ENCODE data around the gene THOC6. TPM values are rescaled to one million over a fixed set of nuclear protein-coding genes. Genes with fewer than 3 reads are reported as not detected.
A peak's percentile ranks its signal among the peaks of the same experiment; 100 is the strongest.

THOC6 gene
- total and polyA plus RNA-seq, 12 donors = 7.0 to 40.3 (median 10.6) TPM

DNA sequence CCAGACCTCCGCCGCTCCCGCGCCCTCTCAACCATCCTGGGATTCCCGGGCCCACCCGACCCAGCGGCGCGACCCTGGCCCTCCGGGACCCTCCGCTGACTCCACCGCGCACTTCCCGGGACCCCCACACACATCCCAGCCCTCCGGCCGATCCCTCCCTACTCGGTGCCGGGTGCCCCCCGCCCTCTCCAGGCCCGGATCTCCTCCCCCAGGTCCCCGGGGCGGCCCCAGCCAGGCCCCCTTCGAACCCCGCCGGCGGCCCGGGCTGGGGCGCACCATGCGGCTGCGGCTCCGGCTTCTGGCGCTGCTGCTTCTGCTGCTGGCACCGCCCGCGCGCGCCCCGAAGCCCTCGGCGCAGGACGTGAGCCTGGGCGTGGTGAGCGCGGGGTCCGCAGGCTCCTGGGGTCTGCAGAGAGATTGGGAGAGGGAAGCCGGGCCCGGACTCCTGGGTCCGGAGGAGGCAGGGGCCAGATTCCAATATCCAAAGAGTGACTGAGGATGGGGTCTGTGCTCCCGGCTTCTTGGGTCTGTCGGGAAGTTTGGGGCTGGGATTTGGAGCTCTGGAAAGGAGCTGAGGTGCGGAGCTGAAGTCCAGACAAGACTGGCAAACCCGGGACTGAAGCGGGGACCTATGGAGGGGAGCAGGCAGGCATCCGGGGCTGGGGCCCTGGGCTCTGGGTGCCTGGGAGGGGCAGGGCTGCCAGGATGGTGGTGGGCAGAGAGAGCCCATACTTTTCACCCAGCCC lies 23.0 kb downstream of the THOC6 start:
- H3K36me3 ChIP-seq = no peaks in the 10 kb centered on the region
- H3K4me1 ChIP-seq = peaks cover 13 to 26% (median 19%) of the 10 kb centered on the region in 9 donors
- H3K27me3 ChIP-seq = peaks cover 6 to 87% (median 74%) of the 10 kb centered on the region in 7 donors
- DNase-seq = no peak
- intact Hi-C loops (cut with DNase I) = no loop called here
- H3K27ac ChIP-seq = peak overlapping the region in 2 of 10 donors; percentile 44 to 84
- TF ChIP-seq, protein P1, sequence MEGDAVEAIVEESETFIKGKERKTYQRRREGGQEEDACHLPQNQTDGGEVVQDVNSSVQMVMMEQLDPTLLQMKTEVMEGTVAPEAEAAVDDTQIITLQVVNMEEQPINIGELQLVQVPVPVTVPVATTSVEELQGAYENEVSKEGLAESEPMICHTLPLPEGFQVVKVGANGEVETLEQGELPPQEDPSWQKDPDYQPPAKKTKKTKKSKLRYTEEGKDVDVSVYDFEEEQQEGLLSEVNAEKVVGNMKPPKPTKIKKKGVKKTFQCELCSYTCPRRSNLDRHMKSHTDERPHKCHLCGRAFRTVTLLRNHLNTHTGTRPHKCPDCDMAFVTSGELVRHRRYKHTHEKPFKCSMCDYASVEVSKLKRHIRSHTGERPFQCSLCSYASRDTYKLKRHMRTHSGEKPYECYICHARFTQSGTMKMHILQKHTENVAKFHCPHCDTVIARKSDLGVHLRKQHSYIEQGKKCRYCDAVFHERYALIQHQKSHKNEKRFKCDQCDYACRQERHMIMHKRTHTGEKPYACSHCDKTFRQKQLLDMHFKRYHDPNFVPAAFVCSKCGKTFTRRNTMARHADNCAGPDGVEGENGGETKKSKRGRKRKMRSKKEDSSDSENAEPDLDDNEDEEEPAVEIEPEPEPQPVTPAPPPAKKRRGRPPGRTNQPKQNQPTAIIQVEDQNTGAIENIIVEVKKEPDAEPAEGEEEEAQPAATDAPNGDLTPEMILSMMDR (IDR thresholded peaks at IDR 0.05) = no peak
- H3K9me3 ChIP-seq = no peaks in the 10 kb centered on the region
- peak in 3 of 8 donors; percentile 17 to 28 (median 27) for ATAC-seq
- WGBS, 2 donors = 2% methylated on average over 53 to 54 of the region's 54 CpGs
- peak overlapping the region; percentile 15 to 65 (median 55) for H3K4me3 ChIP-seq

DNA sequence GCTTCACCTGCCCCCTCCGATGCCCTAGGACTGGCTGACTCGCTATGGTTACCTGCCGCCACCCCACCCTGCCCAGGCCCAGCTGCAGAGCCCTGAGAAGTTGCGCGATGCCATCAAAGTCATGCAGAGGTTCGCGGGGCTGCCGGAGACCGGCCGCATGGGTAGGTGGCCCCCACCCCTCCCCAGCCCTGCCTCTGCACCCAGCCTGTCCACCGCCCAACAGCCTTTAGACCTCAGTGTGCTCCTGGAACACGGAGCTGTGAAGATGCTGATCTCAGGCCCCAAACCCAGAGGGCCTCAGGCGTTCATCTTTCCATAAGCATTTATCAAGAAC lies 23.5 kb downstream of the THOC6 start:
- TF ChIP-seq, protein P1 (IDR thresholded peaks at IDR 0.05) = no peak
- Histone ChIP-seq H3K4me1 (peaks cover 13 to 26% (median 19%) of the 10 kb centered on the region in 9 donors), H3K9me3 (no peaks in the 10 kb centered on the region), H3K27me3 (peaks cover 6 to 82% (median 71%) of the 10 kb centered on the region in 7 donors), H3K4me3 (peak overlapping the region in 2 of 10 donors; percentile 65), H3K27ac (peak overlapping the region in 1 of 10 donors; percentile 84), H3K36me3 (no peaks in the 10 kb centered on the region)
- DNase-seq (no peak), ATAC-seq (no peak)
- 19 to 24% methylated on average over 13 of the region's 13 CpGs for WGBS, 2 donors
- intact Hi-C loops (cut with DNase I) = no loop called here

DNA sequence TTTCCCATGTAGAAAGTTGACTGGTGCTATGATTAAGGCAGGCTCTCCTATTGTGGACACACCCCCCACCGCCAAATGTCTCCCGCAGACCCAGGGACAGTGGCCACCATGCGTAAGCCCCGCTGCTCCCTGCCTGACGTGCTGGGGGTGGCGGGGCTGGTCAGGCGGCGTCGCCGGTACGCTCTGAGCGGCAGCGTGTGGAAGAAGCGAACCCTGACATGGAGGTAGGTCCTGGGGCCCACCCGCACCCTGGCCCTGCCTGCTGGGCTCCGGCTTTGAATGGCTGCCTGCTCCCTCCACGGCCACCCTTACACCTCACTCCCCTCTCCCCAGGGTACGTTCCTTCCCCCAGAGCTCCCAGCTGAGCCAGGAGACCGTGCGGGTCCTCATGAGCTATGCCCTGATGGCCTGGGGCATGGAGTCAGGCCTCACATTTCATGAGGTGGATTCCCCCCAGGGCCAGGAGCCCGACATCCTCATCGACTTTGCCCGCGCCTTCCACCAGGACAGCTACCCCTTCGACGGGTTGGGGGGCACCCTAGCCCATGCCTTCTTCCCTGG lies 26.2 kb downstream of the THOC6 start:
- peak overlapping the region in 1 of 10 donors; percentile 65 for H3K4me3 ChIP-seq
- peak overlapping the region in 1 of 10 donors; percentile 70 for H3K27ac ChIP-seq
- H3K36me3 ChIP-seq = no peaks in the 10 kb centered on the region
- WGBS, 2 donors = 83 to 88% methylated on average over 24 to 26 of the region's 26 CpGs
- no peaks in the 10 kb centered on the region for H3K9me3 ChIP-seq
- intact Hi-C loops (cut with DNase I) = loop anchor here in 3 of 10 donors (10.0 kb wide), 2 partner anchors 65 to 115 kb away; partner anchors contain the start of gene ZNF205 (in 1 of the 3)
- TF ChIP-seq, protein P1 (IDR thresholded peaks at IDR 0.05) = no peak
- ATAC-seq (no peak), DNase-seq (no peak)
- peaks cover 6 to 59% (median 45%) of the 10 kb centered on the region in 7 donors for H3K27me3 ChIP-seq
- peaks cover 13 to 24% (median 19%) of the 10 kb centered on the region in 9 donors for H3K4me1 ChIP-seq

DNA sequence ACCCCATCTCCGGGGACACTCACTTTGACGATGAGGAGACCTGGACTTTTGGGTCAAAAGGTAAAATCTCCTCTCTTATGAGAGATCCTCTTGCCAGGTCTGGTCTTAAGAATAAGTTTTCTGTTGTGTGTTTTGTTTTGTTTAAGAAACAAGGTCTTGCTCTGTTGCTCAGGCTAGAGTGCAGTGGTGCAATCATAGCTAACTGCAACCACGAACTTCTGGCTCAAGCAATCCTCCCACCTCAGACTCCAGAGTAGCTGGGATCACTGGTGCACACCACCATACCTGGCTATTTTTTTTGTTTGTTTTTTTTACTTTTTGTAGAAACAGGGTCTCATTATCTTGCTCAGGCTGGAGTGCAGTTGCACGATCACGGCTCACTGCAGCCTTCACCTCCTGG lies 26.7 kb downstream of the THOC6 start:
- peak overlapping the region in 1 of 10 donors; percentile 65 for H3K4me3 ChIP-seq
- ATAC-seq = no peak
- H3K27ac ChIP-seq = peak overlapping the region in 1 of 10 donors; percentile 70
- no peaks in the 10 kb centered on the region for H3K36me3 ChIP-seq
- peaks cover 10 to 24% (median 15%) of the 10 kb centered on the region in 9 donors for H3K4me1 ChIP-seq
- H3K27me3 ChIP-seq = peaks cover 6 to 54% (median 41%) of the 10 kb centered on the region in 7 donors
- intact Hi-C loops (cut with DNase I) = loop anchor here in 3 of 10 donors (10.0 kb wide), 2 partner anchors 64 to 114 kb away; partner anchors contain the start of gene ZNF205 (in 1 of the 3)
- WGBS, 2 donors = 78 to 79% methylated on average over 5 of the region's 5 CpGs
- H3K9me3 ChIP-seq = no peaks in the 10 kb centered on the region
- TF ChIP-seq, protein P1 (IDR thresholded peaks at IDR 0.05) = no peak
- DNase-seq = no peak

Data from heart right ventricle (tissue), 16 donors.